Measurements from ENCODE around the gene DPP6.

DNA sequence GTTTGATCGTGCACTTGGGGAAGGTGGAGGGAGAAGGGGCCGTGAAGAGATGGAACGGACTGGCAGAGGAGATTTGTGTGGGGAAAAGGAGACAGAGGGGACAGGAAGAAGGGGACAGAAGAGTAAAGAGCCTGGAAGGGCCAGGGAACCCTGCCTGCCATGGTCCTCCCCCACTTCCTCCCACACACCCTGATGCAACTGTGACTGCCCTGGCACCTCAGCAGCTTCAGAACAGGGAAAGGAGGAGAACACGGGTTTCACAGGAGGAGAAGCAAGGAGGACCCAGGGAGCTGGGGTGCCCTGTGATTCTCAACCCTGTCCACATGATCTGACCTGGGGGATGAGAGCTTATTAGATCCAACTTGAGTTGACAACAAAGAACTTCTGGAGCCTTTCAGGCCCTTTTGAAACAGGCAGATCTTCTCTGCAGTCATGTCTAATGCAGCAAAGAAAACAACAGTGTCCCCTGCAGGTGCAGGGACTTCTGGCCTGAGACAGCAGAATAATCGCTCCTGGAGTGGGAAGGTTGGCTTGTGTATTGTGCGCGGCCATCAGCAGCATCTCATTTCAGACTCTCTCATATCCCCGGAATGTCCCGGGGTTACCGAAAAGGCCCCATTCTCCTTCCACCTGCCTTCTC is 529.2 kb downstream of the DPP6 start:
- TF ChIP-seq POLR2A (IDR thresholded peaks at IDR 0.05; ENCODE audit: low read depth, low read length) (no peak), POLR2AphosphoS5 (IDR thresholded peaks at IDR 0.05; ENCODE audit: low read depth, low read length) (no peak), SPI1 (IDR thresholded peaks at IDR 0.05; ENCODE audit: low read depth, low read length) (no peak), TAF1 (IDR thresholded peaks at IDR 0.05; ENCODE audit: low read depth, low read length) (no peak), POU2F2 (IDR thresholded peaks at IDR 0.05; ENCODE audit: low read depth, low read length) (no peak), PAX5 (IDR thresholded peaks at IDR 0.05; ENCODE audit: insufficient read depth, low read length, severe bottlenecking) (no peak)
